Activated naive CD4-positive, alpha-beta T cell (primary cell): Measurements from ENCODE around the gene LSM3.

Source experiments
- DNase-seq, 4 experiments: peaks; one replicate each; lab custom pipeline; 2025; lab: John Stamatoyannopoulos, UW

The LSM3 gene

DNA sequence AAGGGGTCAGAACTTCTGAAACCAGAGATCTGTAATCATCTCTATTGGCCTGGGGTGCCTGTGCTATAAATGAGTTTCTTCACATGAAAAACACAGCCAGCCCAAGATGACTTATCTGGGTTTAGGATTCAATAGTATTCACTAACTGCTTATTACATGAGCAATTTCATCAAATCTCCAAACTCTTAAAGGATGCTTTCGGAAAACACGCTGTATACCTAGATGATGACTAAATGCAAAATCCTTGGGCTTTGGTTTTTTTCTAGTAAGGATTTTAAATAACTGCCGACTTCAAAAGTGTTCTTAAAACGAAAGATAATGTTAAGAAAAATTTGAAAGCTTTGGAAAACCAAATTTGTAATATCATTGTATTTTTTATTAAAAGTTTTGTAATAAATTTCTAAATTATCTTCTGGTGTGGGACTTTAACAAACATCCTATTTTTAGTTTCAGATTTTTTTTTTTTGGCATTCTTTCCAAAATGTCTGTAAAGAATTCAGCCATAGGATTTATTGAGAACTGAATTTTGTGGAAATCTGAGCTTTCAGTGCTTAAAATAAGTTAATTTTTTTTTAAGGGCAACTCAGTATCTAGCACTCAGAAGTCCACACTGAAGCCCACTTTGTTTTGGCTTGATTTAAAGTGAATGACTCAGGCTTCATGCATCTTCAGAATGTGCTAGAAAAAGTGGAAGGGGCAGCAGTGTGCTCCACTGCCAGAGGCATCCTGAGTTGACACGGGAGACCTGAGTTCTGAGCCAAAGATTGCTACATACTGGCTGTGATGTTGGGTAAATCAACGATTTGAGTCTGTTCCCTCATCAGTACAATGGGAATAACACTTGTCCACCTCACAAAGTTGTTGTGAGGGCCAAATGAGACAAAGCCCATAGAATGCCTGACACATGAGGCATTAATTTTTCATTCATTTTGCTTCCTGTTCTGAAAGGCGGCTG lies 35.1 kb upstream of the LSM3 start:
- no peak for DNase-seq

DNA sequence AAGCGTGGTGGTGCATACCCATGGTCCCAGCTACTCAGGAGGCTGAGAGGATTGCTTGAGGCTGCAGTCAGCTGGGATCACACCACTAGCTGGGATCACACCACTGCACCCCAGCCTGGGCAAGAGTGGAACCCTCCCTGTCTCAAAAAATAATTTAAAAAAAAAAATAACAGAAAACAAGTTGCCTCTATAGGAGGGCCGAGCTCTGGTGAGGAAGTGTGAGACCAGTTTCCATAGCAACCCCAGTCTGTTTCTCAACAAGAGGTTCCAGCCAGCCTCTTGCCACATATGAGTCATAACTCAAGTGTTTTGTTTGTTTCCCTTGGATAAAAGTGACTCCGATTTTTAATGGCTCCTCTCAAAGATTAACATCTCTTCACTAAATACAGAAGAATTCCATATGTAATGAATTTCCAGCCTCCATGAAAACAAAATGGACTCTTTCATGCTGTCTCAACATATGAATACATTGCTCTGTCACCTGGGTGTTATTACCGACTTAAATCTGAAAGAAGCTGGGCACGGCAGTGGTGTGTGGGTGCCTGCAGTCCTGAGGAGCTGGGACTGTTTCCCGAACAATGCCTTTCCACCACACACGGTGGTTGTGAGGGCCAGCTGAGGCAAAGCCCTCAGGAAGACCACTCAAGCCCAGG lies 34.1 kb upstream of the LSM3 start:
- peak in 2 of 4 experiments; percentile 30 to 42 for DNase-seq

DNA sequence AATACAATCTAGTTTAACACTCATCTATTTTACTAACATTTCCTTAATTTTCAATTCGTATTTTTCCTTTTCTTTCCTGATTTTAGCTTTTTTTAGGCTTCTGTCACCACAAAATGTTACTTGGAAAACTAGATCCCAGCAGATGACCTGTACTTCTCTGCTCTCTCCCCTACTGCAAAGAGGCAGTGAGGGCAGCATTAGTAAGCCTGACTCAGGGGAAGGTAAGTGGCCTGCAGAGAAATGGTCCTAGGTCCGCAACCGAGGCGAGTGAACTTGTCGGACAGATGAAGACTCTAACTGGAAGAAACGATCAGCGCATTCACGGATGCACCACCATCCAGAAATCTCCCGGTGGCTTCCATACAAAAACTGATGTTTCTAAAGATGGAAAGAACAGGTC lies 33.4 kb upstream of the LSM3 start:
- no peak for DNase-seq

DNA sequence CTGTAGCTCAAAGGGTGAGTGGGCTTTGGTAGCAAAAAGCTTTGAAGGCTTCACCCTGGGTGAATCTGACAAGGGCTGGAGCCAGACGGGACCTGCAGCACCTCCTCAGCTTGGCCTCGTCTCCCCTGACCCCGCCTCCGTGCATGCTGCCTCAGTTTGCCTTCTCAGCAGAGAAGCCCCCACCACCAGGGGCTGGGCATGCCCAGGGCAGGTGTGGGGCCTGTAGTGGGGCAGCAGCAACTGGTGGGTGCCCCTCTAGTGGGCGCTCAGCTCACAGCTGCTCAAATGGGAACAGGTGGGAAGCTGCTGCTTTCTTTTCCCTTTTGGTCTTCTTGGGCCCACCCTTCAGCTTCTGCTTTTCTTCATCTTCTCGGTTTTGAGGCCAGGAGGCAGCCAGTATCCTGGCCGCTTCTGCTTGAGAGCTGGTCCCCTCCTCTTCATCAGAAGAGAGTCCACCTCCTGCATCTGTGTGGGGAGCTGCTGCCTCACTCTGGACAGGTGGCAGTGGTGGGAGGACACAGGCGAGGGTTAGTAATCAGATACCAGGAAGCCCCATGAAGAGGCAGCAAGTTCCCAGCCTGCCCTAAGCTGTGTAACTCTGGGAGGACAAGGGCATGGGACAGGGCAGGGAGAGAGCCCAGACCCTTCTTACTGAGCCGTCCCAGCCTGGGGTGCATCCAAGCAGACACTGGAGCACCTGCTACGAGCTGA lies 32.8 kb upstream of the LSM3 start:
- DNase-seq, result no peak

DNA sequence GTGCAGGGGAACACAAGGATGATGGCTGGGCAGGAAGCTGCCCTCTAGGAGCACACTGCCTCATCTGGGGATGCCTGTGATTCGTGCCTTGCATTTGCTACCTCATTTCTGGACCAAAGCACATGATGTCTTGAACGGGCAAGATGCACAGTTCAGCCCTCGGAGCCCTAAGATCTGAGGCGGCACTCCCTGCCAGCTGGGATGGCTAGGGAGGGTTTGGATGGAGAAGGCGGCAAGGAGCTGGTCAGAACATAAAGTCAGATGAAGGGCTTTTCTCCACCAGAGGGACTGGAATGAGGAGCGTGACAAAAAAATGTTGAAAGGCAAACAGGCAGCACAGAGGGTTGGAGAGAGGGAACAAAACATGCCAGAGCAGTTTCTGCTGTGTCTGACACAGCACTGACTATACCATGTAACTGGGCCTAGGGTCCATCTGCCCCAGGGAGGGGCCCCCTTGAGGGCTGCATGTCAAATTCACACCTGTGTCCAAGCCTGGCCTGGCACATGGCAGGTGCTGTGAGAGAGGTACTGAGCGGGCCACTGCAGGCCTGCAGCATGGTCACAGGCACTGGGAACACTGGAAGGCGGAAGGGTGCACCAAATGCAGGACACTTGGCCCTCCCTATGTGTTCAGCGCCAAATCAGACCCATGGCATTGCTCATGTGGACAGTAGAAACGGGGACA lies 32.1 kb upstream of the LSM3 start:
- DNase-seq, result no peak

DNA sequence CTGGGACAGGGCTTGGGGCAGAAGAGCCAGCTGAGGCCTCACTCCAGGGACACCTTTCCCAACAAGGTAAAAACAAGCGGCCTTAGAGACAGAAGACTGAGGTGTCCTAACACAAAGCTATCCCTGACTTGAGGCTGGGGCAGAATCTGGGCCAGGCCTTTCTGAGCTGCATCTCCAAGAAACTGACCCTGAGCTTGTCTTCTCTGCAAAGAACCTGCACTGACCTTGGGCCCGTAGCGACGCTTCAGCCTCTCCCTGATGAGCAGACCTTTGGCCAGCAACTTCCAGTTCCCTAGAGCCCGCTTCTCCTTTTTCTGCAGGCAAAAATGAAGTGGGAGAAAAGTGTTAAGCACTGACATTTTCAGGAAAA lies 31.6 kb upstream of the LSM3 start:
- DNase-seq, result no peak

DNA sequence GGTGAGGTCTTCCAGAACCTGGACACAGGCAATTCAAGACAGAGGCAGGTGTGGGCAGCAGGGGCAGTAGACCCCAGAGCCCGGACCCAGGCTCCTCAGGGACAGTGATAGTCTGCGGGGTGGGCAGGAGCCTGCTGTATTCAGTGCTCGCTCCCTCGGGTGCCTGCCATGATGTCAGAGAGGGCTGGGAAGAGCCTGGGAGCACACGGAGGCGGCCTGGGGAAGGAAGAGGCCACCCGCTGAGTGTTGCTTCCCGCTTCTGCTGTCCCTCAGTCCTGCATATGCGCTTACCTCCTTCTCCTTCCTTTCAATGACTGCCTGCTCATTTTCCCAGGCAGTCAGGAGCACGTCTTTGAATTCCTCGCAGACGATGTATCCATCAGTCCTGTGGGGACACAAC lies 31.0 kb upstream of the LSM3 start:
- DNase-seq, result no peak

DNA sequence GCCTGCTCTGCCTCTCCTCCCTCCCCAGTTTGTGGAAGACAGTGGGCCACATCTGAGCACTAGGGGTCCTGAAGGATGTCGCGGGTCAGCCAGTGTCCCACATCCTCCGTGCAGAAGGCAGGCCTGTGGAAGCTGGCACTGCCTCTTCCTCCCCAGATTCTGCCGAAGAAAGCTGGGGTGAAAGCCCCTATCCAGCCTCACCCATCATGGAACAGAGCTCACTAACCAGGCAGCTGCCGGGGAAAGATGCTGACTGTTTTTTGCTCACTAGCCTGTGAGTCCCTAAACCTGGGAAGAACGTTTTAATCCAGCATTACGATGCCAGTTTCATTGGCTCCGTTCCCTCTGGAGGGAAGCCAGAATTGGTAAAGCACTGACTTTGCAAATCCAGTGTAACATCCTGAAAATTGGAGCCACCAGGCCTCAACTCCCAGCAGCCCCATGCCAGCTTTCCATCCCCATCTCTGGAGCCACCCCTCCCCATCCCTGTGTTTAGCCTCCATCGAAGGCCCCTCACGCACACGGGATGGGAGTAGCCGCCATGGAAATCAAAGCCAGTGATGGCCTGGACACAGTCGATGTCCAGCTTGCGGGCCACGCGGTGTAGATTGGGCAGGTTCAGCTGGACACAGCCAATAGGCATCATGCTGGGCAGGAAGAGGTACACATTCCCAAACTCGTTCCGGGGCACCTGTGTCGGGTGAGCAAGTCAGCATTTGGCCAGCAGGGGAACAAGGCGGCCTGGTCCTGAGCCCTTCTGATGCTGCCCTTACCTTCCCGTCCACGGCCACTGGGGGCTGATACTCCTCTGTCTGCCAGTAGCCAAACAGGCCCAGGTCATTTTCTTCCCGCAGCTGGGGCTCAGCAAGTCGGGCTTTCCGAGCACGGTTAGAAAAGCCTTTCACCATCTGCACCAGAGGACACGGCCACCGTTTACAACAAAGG lies 30.3 kb upstream of the LSM3 start:
- DNase-seq, result no peak

DNA sequence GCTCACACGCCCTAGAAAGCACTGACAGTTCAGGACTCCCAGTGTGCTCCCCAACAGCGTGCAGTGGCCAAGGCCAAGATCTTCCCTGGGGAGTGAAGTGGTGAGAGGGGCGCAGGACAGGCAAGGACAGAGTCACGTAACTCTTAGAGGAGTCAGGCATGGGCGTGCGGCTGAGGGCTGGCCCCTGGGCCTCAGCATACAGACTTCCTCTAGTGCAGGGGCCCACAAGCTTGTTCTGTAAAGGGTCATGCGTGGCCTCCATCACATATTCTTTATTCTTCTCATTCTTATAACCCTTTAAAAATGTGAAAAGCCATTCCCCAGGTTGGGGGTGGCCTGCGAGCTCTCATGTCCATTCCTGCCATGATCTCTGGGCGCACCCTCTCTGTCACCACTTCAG lies 28.5 kb upstream of the LSM3 start:
- no peak for DNase-seq

DNA sequence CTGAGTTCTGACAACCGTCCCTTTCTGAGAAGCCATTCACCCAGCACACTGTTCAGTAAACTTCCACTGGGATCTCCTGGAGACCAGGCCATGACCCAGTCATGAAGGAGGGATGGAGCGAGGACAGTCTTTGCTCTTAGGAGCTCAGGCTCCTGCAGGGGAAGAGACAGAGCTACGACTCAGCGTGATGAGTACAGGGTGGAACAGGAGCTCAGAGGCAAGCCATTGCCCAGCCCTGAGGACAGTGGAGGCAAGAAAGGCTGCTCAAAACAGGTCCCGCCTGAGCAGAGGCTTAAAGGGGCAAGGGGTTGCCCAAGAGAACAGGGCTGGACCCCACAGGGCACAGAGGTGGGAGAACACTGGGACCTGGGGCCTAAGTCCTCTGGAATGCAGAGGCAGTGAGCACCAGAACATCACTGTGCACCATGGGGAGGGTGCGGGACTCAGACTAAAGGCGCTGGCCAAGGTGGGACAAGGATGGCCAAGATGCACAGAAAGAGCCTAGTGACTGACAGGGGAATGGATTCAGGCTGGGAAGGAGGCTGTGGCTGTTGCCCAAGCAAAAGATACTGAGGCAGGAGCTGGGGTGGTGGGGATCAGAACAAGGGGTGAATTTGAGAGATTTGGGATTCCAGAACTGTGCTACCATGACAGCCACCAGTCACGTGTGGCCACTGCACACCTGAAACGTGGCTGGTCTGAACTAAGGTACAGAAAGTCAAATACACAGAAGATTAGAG lies 28.0 kb upstream of the LSM3 start:
- DNase-seq, result no peak

DNA sequence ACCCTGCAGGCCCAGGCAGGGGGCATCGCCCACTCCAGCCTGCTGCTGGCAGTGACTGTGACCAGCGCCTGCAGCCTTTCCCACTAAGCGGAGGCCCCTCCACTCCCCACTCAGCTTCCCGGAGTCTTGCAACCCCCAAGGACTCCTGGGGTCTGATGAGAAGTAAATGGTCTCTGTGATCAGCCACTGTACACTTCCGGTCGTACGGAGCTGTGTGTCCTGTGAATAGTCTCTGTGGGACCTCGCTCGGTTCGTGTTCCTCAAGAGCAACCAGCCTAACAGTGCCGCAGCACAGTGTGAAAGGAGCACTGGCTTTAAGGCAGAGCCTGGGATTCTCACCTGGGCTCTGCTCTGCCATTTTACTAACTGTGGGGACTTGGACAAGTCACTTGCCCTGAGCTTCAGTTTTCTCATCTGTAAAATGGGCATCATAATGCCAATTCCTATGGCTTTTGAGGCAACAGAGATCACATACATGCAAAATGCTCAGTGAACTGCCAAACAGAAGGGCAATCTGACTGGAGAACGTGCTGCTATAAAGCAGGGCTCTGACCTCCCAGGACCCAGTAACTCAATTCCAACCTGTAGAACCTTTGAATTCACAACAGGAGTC lies 27.0 kb upstream of the LSM3 start:
- no peak for DNase-seq

DNA sequence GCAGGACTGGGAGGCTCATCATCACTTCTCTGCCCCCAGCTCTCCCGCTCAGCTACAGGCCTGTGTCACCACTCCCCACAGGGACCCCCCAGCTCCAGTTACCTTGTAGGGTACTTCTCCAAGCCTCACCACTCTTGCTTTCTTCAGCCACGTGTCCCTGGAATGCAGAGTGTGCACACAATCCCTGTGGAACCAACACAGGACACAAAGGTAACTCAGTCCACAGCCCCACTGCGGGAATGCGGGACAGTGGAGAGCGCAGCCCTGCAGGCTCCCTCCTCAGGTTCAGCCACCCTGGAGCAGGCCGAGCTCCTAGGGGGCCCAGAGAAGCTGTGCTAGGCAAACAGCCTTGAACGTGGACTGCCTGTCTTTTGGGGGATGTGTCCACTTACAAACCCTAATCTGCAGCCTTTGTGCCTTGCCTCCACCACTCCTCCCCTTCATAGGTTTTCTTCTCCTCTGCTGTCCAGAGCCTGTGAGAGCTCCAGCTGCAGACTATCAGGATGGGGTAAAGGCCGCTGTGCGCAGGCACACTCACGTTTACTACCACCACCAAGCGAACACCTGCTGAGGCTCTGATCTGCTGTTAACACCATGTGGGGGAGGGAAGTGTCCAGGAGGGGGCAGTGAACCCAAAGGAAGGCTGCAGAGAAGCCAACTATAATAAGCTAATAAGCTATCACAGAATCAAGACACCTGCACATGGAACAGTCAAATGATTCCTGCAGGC lies 26.2 kb upstream of the LSM3 start:
- no peak for DNase-seq

DNA sequence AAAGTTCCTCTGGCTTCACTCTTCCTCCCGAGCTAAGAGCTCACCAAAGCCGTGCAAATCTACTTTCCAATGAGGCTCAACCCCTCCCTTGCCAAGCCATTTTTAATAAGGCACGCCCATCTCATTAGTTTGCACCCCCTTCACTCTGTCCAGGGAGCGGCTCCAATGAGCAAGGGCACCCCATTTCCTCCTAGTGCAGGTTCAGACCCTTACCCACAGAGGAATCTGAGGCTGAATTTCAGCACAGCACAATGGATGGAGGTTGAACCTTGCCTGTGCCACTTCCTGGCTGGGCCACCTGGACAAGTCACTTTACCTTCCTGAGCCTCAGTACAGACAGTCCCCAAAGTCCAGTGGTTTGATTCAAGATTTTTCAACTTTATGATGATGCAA lies 25.7 kb upstream of the LSM3 start:
- no peak for DNase-seq

DNA sequence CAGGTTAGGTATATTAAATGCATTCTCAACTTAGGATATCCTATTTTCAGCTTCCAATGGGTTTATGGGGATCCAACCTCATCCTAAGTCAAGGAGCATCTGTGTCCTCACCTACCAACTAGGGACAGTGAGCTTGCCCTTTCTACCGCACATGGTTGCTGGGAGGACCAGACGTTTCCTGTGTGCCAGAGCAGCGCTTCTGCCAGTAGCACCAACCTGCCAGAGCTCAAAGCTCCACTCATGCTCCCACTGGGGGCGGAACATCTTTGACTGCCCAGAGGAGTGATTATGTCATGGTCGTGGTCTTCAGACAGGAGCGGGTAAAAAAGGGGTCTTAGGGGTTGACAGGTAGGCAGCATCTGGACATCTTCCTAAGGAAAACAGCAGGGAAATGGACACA lies 25.0 kb upstream of the LSM3 start:
- DNase-seq, result no peak

DNA sequence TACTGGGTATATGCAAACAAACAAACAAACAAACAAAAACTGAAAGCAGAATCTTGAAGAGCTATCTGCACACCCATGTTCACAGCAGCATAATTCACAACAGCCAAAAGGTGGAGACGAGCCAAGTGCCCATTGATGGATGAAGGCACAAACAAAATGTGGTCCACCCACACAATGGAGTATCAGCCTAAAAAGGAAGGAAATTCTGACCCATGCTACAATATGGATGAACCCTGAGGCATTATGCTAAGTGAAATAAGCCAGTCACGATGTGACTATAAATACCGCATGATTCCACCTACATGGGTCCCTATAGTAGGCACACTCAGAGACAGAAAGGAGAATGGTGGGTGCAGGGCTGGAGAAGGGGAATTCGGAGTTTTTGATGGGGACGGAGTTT lies 24.3 kb upstream of the LSM3 start:
- DNase-seq, result no peak

DNA sequence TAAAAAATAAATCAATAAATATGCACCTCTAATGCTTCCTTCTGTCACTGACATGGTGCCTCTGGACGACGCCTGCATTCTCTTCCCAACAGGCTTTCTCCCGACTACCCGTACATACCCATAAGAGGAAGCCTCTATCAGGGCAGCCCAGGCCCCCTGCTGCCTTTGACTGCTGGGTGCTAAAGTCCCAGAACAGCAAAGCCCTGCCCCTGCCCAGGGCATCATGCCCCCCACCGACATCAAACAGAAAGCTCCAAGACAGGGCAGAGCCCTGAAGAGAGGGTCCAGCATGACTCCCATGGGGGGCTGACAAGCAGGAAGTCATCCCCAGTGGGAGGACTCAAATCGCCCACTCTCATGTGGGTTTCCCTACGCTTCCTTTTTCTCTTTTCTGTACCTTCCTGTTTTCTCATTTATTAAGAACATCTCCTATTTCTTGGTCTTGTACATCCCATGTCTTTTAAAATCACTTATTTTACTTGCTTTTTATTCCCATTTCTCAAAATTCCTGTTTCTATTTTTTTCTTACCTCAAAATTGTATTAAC lies 23.6 kb upstream of the LSM3 start:
- DNase-seq, result no peak

DNA sequence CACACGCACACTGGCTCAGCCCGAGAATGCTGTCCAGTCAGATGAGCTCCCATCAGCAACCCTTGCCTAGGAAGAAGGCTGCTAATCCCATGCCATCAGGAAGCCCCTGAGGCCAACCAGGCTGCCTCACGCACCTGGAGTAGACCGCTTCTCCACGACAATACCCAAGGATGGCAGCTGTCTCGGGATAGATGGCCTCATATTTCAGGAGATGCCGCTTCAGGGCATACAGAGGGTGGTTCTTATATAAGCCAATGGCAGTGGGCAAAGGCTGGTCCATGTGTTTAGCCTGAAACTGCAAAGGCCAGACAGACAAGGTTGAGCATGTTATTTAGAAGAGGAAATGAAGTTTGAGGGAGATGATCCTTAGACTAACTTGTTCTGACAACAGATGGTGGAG lies 22.4 kb upstream of the LSM3 start:
- no peak for DNase-seq

DNA sequence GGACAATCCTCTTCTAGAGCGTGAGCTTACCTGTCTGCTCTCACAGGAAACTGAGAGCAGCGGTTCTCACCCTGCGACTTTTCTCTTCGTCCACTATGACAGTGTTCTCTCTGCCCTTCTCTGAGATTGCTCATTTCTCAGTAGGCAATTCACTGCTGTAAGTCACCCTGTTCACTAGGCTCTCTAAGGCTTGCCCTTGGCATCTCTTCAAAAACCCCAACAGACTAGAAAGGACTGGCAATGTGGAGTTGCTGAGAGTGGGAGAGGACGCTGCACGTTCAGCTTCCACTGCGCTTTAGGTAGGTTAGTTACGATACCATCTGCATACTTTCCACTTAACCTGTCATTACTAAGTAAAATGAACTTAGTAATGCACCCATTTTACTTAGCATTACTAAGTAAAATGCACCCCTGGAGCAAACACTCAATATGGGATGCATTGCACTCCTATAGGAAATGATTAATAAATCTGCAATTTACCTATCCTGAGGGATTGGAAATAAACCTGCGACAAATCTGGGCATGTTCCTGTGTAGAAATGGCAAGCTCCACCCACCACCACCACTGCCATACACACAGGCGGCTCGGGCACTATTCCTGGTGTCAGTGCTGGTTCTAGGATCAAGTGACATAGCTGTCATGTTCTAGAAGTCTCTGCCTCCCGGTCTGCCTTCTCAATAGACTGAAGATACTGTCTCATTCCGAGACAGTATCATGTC lies 21.6 kb upstream of the LSM3 start:
- DNase-seq, result no peak
